GM18909 (cell line): ENCODE measurements around the gene BTBD19.

Experiments used
- ATAC-seq: cut with Tn5 transposase; IDR thresholded peaks from one replicate; pipeline ENCODE4 v1.9.1; 2021; ENCODE audit warnings: mild to moderate bottlenecking; ENCODE audit not compliant: unreplicated experiment, poor library complexity

The BTBD19 gene

GRCh38 chr1:44851308-44851707, 43.0 kb downstream of the BTBD19 start:
- ATAC-seq = no peak

- ATAC-seq = no peak
These were observed 44.9 kb downstream of the BTBD19 start for GRCh38 chr1:44853201-44853600.

DNA sequence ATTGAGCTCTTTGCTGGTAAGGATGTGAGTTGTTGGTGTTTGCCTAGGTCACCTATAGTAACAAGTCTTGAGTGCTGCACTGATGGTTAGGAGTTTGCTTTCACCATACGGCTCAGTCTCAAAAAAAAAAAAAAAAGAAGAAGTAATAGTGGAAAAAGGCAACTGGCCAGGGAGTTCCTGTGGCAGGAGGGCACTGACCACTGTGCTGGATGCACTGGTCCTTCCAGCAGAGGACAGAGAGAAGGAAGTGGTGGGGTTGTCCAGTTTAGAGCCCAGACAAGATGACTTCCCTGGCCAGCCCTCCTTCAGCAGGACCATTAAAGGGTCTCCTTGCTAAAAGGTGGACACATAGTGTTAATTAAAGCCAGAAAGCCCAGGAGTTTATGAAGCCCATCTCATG, 46.6 kb downstream of the BTBD19 start:
- no peak for ATAC-seq

GRCh38 chr1:44855742-44856141, 47.4 kb downstream of the BTBD19 start:
- ATAC-seq = no peak

DNA sequence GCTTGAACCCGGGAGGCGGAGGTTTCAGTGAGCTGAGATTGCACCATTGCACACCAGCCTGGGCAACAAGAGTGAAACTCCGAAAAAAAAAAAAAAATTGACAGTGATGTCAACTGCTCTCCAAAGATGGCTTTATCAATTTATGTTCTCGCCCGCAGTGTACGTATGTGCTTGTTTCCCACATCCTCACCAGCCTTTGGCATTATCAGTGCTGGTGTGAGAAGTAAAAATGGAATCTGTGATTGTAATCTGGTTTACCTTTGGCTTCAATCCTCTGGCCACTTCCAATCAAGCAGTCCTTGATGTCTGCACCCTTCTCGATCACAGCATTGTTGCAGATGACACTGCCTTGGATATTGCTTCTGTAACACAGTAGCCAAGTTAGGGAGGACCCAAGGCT, 49.1 kb downstream of the BTBD19 start:
- no peak for ATAC-seq

- no peak for ATAC-seq
These were observed 52.0 kb downstream of the BTBD19 start for GRCh38 chr1:44860331-44860730.

DNA sequence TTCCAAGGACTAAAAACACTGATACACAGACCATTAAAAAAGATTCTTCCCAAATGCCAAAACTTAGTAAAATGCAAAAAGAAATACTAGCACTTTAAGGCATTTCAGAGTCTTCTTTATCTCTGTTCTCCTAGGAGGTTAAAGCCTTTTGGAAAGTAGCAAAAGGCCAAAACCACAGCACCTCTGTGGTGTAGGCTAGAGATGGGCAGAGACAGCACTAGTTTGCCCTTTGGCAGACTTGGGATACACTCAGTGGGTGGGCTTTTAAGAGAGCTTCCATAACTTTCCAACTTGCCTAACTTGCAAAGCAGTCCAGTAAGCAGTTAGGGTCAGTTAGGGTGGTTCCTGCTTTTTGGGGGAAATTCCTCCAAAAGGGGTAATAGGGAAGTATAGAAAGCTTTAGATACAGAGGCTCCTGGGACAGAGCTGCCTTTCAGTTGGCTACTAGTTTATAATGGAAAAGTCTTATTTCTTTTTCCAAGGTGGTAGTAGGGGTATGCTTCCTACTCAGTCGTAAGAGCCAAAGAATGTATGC, 52.6 kb downstream of the BTBD19 start:
- no peak for ATAC-seq

GRCh38 chr1:44862829-44863401, 54.6 kb downstream of the BTBD19 start:
- no peak for ATAC-seq
